H1 (cell line): ENCODE data around the gene MYH16. TPM values are rescaled to one million over a fixed set of nuclear protein-coding genes. Genes with fewer than 3 reads are reported as not detected.

Experiments
- CTCF ChIA-PET: fragments of 300-600 bp; sonication (Branson Sonifier 250); formaldehyde crosslinking; loops from one replicate; lab custom pipeline; 2021; ENCODE audit not compliant: partially characterized antibody; lab: Charles Lee
- POLR2A ChIA-PET: fragments of 300-600 bp; sonication (Branson Sonifier 250); formaldehyde crosslinking; loops from one replicate; lab custom pipeline; 2021; ENCODE audit warnings: inconsistent platforms; ENCODE audit not compliant: partially characterized antibody; lab: Charles Lee
- DNase-seq, 2 experiments: peaks; one replicate each; pipeline versions ENCODE4 v3.0.0 to v3.0.0-alpha.2; 2010 to 2022; ENCODE audit warnings: low spot score in 2 of 2, low read depth in 1 of 2, mixed read lengths in 1 of 2
- FAIRE-seq: peaks from 2 replicates; lab custom pipeline; 2011; peaks lifted over from hg19 to GRCh38; lab: Jason Lieb, UNC
- H2AFZ ChIP-seq: 2 replicates; pipeline ENCODE4 v1.8.1; 2012; ENCODE audit warnings: low read length, inconsistent platforms
- H2AK5ac ChIP-seq: 2 replicates; pipeline ENCODE4 v1.6.1; 2013; ENCODE audit warnings: low read depth, low read length
- H2BK120ac ChIP-seq: replicated peaks from 2 replicates; pipeline ENCODE3; 2013; ENCODE audit warnings: low read depth, low read length, inconsistent platforms
- H2BK12ac ChIP-seq: 2 replicates; pipeline ENCODE4 v1.6.1; 2013; ENCODE audit warnings: low read depth, low read length
- H2BK15ac ChIP-seq: 2 replicates; pipeline ENCODE4 v1.6.1; 2013; ENCODE audit warnings: low read length
- H2BK20ac ChIP-seq: 2 replicates; pipeline ENCODE4 v1.6.1; 2013; ENCODE audit warnings: low read length
- H2BK5ac ChIP-seq: 2 replicates; pipeline ENCODE4 v1.6.1; 2013; ENCODE audit warnings: low read depth, low read length
- H3K14ac ChIP-seq: 2 replicates; pipeline ENCODE4 v1.6.1; 2013; ENCODE audit warnings: inconsistent platforms; ENCODE audit not compliant: insufficient read length
- H3K18ac ChIP-seq: 2 replicates; pipeline ENCODE4 v1.6.1; 2013; ENCODE audit warnings: low read length; ENCODE audit errors: extremely low read depth
- H3K23ac ChIP-seq: 2 replicates; pipeline ENCODE4 v1.6.1; 2013; ENCODE audit warnings: inconsistent platforms; ENCODE audit not compliant: insufficient read length
- H3K23me2 ChIP-seq: 2 replicates; pipeline ENCODE4 v1.6.1; 2013; ENCODE audit warnings: low read depth, low read length
- H3K27ac ChIP-seq: 2 replicates; pipeline ENCODE4 v1.6.1; 2011; ENCODE audit warnings: low read depth, low read length, inconsistent platforms
- H3K27me3 ChIP-seq, 4 experiments: replicated peaks in 1 of 4; 1 replicate in 1 of 4; 2 replicates in 3 of 4; pipeline versions ENCODE4 v1.6.1 to v1.8.1; 2011 to 2013; ENCODE audit warnings: low read length in 3 of 4, mild to moderate bottlenecking in 3 of 4, inconsistent platforms in 2 of 4, mixed read lengths in 2 of 4, moderate library complexity in 1 of 4; ENCODE audit not compliant: control insufficient read depth in 3 of 4, insufficient read depth in 3 of 4; ENCODE audit errors: extremely low read depth in 1 of 4
- H3K36me3 ChIP-seq, 4 experiments: 2 replicates each; pipeline versions ENCODE4 v1.6.1 to v1.8.1; 2011 to 2013; ENCODE audit warnings: mild to moderate bottlenecking in 4 of 4, low read length in 3 of 4, moderate library complexity in 2 of 4, control low read depth in 1 of 4, inconsistent platforms in 1 of 4; ENCODE audit not compliant: insufficient read depth in 4 of 4, control insufficient read depth in 2 of 4
- H3K4ac ChIP-seq: replicated peaks from 2 replicates; pipeline ENCODE3; 2013; ENCODE audit warnings: low read length, low read depth, mixed read lengths, inconsistent platforms; ENCODE audit not compliant: insufficient read length
- H3K4me1 ChIP-seq, 4 experiments: replicated peaks in 1 of 4; 1 replicate in 1 of 4; 2 replicates in 3 of 4; pipeline versions ENCODE4 v1.6.1 to v1.8.1; 2011 to 2013; ENCODE audit warnings: low read length in 3 of 4, inconsistent platforms in 2 of 4, mixed read lengths in 1 of 4; ENCODE audit not compliant: insufficient read depth in 4 of 4, control insufficient read depth in 3 of 4
- H3K4me2 ChIP-seq, 2 experiments: 2 replicates each; pipeline versions ENCODE4 v1.6.1 to v1.8.1; 2011 to 2013; ENCODE audit warnings: low read depth in 2 of 2, low read length in 2 of 2, control low read depth in 1 of 2, inconsistent platforms in 1 of 2, mild to moderate bottlenecking in 1 of 2; ENCODE audit not compliant: insufficient read depth in 1 of 2
- H3K4me3 ChIP-seq, 4 experiments: fragments of 200-600, 300-600 bp in 1 of 4; sonication (generic), shearing (Covaris generic), sonication (Bioruptor Twin) in 1 of 4; 2 replicates each; pipeline versions ENCODE4 v1.5.1 to v1.8.1; 2011 to 2016; ENCODE audit warnings: low read length in 4 of 4, low read depth in 3 of 4, control low read depth in 2 of 4, inconsistent platforms in 2 of 4, mild to moderate bottlenecking in 2 of 4, mixed read lengths in 1 of 4, moderate library complexity in 1 of 4; ENCODE audit not compliant: insufficient read depth in 2 of 4; ENCODE audit errors: extremely low read depth in 1 of 4
- H3K56ac ChIP-seq: replicated peaks from 2 replicates; pipeline ENCODE3; 2013; ENCODE audit warnings: low read depth, mild to moderate bottlenecking, mixed read lengths, low read length, inconsistent platforms; ENCODE audit not compliant: insufficient read length
- H3K79me1 ChIP-seq: 2 replicates; pipeline ENCODE4 v1.6.1; 2013; ENCODE audit warnings: low read depth, low read length, control low read depth
- H3K79me2 ChIP-seq, 2 experiments: 2 replicates each; pipeline versions ENCODE4 v1.6.1 to v1.8.1; 2012 to 2013; ENCODE audit warnings: low read length in 2 of 2, mild to moderate bottlenecking in 2 of 2, inconsistent platforms in 1 of 2; ENCODE audit not compliant: insufficient read depth in 2 of 2, control insufficient read depth in 1 of 2
- H3K9ac ChIP-seq, 4 experiments: replicated peaks in 1 of 4; 1 replicate in 1 of 4; 2 replicates in 3 of 4; pipeline versions ENCODE4 v1.6.1 to v1.8.1; 2011 to 2013; ENCODE audit warnings: low read depth in 3 of 4, low read length in 3 of 4, control low read depth in 2 of 4, mild to moderate bottlenecking in 2 of 4, moderate library complexity in 2 of 4, inconsistent platforms in 1 of 4; ENCODE audit errors: extremely low read depth in 1 of 4
- H3K9me3 ChIP-seq, 2 experiments: 2 replicates each; pipeline versions ENCODE4 v1.6.1 to v1.8.1; 2012 to 2013; ENCODE audit warnings: mild to moderate bottlenecking in 2 of 2, moderate library complexity in 2 of 2, control low read depth in 1 of 2, inconsistent platforms in 1 of 2, low read depth in 1 of 2, low read length in 1 of 2, mixed read lengths in 1 of 2; ENCODE audit not compliant: insufficient read depth in 2 of 2
- H4K20me1 ChIP-seq, 2 experiments: replicated peaks in 1 of 2; 2 replicates each; pipeline versions ENCODE3 to v1.8.1; 2011 to 2013; ENCODE audit warnings: inconsistent platforms in 2 of 2, low read length in 2 of 2, mild to moderate bottlenecking in 1 of 2; ENCODE audit not compliant: insufficient read depth in 2 of 2, control insufficient read depth in 1 of 2
- H4K5ac ChIP-seq: 2 replicates; pipeline ENCODE4 v1.6.1; 2013; ENCODE audit warnings: low read length, low read depth, mixed read lengths, inconsistent platforms; ENCODE audit not compliant: insufficient read length
- H4K8ac ChIP-seq: 2 replicates; pipeline ENCODE4 v1.8.0; 2013; ENCODE audit warnings: mild to moderate bottlenecking, moderate library complexity, low read length, inconsistent platforms; ENCODE audit not compliant: insufficient read depth; ENCODE audit errors: extremely low read depth
- H4K91ac ChIP-seq: replicated peaks from 2 replicates; pipeline ENCODE3; 2013; ENCODE audit warnings: low read length, mixed read lengths, inconsistent platforms; ENCODE audit not compliant: insufficient read length
- ASH2L ChIP-seq: fragments of 200-600, 300-600 bp; sonication (generic); IDR thresholded peaks from one replicate; pipeline ENCODE4 v1.7.1; 2017; ENCODE audit warnings: low read length
- ATF2 ChIP-seq: IDR thresholded peaks from 2 replicates; pipeline ENCODE4 v1.6.1; 2012; ENCODE audit warnings: low read length, inconsistent platforms
- BCL11A ChIP-seq, 2 experiments: IDR thresholded peaks; one replicate each; pipeline ENCODE4 v1.6.1; 2011; ENCODE audit warnings: low read depth in 2 of 2, low read length in 2 of 2, mild to moderate bottlenecking in 2 of 2
- EGR1 ChIP-seq: IDR thresholded peaks from 2 replicates; pipeline ENCODE4 v1.6.1; 2011; ENCODE audit warnings: low read depth, low read length, borderline replicate concordance
- NANOG ChIP-seq: IDR thresholded peaks from 2 replicates; pipeline ENCODE4 v1.6.1; 2011; ENCODE audit warnings: low read length, low read depth, mild to moderate bottlenecking, inconsistent platforms; ENCODE audit not compliant: insufficient read depth, poor library complexity, severe bottlenecking
- WGBS, 2 experiments: shearing (Covaris generic) in 1 of 2; methylation state at CpG; one replicate each; pipeline versions ENCODE4 v1.1.6 to v1.1.7; 2013 to 2015; ENCODE audit warnings: low lambda C conversion rate in 2 of 2, mixed read lengths in 2 of 2, inconsistent platforms in 1 of 2, low coverage in 1 of 2, missing lambda C conversion rate in 1 of 2; ENCODE audit not compliant: insufficient replicate concordance in 2 of 2, insufficient coverage in 1 of 2, insufficient read length in 1 of 2; ENCODE audit errors: extremely low coverage in 1 of 2, missing lambda C conversion rate in 1 of 2; 5-methylcytosine and 5-hydroxymethylcytosine counted together
- polyA plus RNA-seq, 7 experiments: library from polyadenylated mRNA; depleted of rRNA in 3 of 7; stranded (reverse) in 5 of 7; unstranded in 2 of 7; fragments of >200 nt in 5 of 7; fragments of 200-250 nt in 2 of 7; gene quantifications; 1 replicate in 5 of 7; 2 replicates in 1 of 7; 4 replicates in 1 of 7; pipeline versions ENCODE4 v1.2.1 to v1.2.3, GENCODE V29; 2011 to 2013; ENCODE audit warnings: missing spikeins in 2 of 7, mixed read lengths in 2 of 7
- total RNA-seq: library from RNA; stranded (reverse); fragmentation: NEBNext Ultra II Directional; extraction: Animal tissue kit (Norgen Biotek cat#: 25700); gene quantifications from 2 replicates; pipeline ENCODE4 v1.2.1, GENCODE V29; 2021

MYH16 gene
- total and polyA plus RNA-seq, 2 of the 8 experiments (the other 6 are each of a cell fraction or from before 2014, with no cell fraction given) = not detected

DNA sequence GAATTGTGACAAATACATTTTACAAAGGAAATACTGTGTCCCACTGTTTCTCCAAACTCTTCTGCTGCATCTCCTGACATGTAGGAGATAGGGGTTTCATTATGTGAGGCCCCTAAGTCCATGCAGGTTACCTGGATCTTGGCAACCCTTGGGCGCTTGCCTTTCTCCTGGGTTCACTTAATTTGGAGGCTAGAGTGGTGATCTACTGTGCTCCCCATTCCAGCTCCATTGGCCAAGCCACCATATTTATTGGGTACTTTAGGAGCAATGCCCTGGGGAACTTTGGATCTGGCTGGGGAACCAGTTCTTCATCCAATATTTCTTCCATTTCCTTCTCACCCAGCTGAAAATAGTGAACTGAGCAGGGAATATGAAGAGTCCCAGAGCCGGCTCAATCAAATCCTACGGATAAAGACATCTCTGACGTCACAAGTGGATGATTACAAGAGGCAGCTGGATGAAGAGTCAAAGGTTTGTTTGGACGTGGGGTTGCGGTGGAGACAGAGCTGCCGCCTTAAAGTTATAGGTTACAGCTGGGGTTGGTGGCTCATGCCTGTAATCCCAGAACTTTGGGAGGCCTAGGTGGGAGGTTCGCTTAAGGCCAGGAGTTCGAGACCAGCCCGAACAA, 18.5 kb downstream of the MYH16 start:
- no peaks in the 10 kb centered on the region for H3K27me3 ChIP-seq
- 92% methylated on average over 10 of the region's 10 CpGs; no CpG with 5 or more reads in 1 of the 2 experiments for WGBS, 2 experiments
- H3K18ac ChIP-seq = no peak overlapping the region
- no peak overlapping the region for H4K8ac ChIP-seq
- CTCF ChIA-PET = interaction anchor here (0.7 to 2.2 kb wide), 6 partner anchors 8 to 249 kb away, joined by 3 to 7 read pairs (median 4); no protein-coding TSS in a partner anchor
- no peak for DNase-seq
- no peak overlapping the region for H3K4ac ChIP-seq
- no peaks in the 10 kb centered on the region for H3K9me3 ChIP-seq
- H2AK5ac ChIP-seq = no peak overlapping the region
- no peak overlapping the region for H3K56ac ChIP-seq
- no peak overlapping the region for H3K4me2 ChIP-seq
- no peak overlapping the region for H2BK12ac ChIP-seq
- H3K9ac ChIP-seq = no peak overlapping the region
- H3K23ac ChIP-seq = no peak overlapping the region
- no peak overlapping the region for H3K27ac ChIP-seq
- no peak overlapping the region for H2BK120ac ChIP-seq
- no peak overlapping the region for H3K4me3 ChIP-seq
- no peaks in the 10 kb centered on the region for H3K23me2 ChIP-seq
- H3K79me2 ChIP-seq = no peaks in the 10 kb centered on the region
- no peak overlapping the region for H2BK20ac ChIP-seq
- TF ChIP-seq EGR1 (no peak), ATF2 (no peak), BCL11A (IDR thresholded peaks at IDR 0.05; ENCODE audit: low read depth in 2 of 2, low read length in 2 of 2) (no peak), NANOG (no peak), ASH2L (no peak)
- TF ChIP-seq, all 59 proteins: peak for 0
- no peak overlapping the region for H4K5ac ChIP-seq
- H2BK5ac ChIP-seq = no peak overlapping the region
- no peak overlapping the region for H3K14ac ChIP-seq
- H2BK15ac ChIP-seq = no peak overlapping the region
- H3K4me1 ChIP-seq = peaks cover 0 to 4% (median 0%) of the 10 kb centered on the region in 4 experiments; a peak in 1 of 7 replicates
- POLR2A ChIA-PET = no interaction called here
- no peaks in the 10 kb centered on the region for H3K79me1 ChIP-seq
- no peaks in the 10 kb centered on the region for H4K20me1 ChIP-seq
- FAIRE-seq = no peak
- no peaks in the 10 kb centered on the region for H3K36me3 ChIP-seq
- H4K91ac ChIP-seq = no peak overlapping the region
- no peak overlapping the region for H2AFZ ChIP-seq
